Thyroid gland (tissue), 4 donors: ENCODE results near the gene SPATA20.

Experiments used
- POLR2A ChIP-seq, 2 donors: fragments of 450-650 bp; IDR thresholded peaks; one replicate each; pipeline ENCODE4 v1.6.1; 2017; ENCODE audit warnings: antibody characterized with exemption in 2 of 2, mild to moderate bottlenecking in 2 of 2, moderate library complexity in 1 of 2
- TF ChIP-seq, protein P1 (sequence below), 6 experiments: fragments of 200-600 bp in 3 of 6; fragments of 450-650 bp in 3 of 6; sonication (generic) in 3 of 6; IDR thresholded peaks; one replicate each; pipeline ENCODE4 v1.5.1; 2016 to 2019; ENCODE audit warnings: antibody characterized with exemption in 6 of 6, mild to moderate bottlenecking in 2 of 6, inconsistent platforms in 1 of 6, moderate library complexity in 1 of 6

DNA sequence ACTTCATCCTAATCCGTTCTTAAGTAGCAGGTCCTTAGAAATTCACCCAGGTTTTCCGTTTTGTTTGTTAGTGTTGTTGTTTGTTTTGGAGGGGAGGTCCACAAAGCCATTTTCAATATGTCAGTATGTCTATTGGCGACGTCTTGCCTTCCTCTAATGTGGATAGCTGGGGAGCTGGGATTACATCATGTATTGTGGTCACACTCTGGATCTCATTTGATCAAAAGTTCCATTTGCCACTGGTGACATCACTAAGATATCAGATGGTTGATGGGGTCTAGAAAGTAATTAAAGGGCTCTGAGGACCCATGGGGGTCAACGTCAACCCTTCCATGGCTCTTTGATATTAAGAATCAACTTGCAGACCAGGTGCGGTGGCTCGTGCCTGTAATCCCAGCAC is 17.1 kb upstream of the SPATA20 start:
- TF ChIP-seq POLR2A (IDR thresholded peaks at IDR 0.05) = no peak
- TF ChIP-seq, protein P1, sequence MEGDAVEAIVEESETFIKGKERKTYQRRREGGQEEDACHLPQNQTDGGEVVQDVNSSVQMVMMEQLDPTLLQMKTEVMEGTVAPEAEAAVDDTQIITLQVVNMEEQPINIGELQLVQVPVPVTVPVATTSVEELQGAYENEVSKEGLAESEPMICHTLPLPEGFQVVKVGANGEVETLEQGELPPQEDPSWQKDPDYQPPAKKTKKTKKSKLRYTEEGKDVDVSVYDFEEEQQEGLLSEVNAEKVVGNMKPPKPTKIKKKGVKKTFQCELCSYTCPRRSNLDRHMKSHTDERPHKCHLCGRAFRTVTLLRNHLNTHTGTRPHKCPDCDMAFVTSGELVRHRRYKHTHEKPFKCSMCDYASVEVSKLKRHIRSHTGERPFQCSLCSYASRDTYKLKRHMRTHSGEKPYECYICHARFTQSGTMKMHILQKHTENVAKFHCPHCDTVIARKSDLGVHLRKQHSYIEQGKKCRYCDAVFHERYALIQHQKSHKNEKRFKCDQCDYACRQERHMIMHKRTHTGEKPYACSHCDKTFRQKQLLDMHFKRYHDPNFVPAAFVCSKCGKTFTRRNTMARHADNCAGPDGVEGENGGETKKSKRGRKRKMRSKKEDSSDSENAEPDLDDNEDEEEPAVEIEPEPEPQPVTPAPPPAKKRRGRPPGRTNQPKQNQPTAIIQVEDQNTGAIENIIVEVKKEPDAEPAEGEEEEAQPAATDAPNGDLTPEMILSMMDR (IDR thresholded peaks at IDR 0.05) = no peak
